ENCODE data around the gene RPL28. TPM values are rescaled to one million over a fixed set of nuclear protein-coding genes. Genes with fewer than 3 reads are reported as not detected.

The RPL28 gene
- total RNA-seq, 1 donor from 2014 or later: 229 TPM

DNA sequence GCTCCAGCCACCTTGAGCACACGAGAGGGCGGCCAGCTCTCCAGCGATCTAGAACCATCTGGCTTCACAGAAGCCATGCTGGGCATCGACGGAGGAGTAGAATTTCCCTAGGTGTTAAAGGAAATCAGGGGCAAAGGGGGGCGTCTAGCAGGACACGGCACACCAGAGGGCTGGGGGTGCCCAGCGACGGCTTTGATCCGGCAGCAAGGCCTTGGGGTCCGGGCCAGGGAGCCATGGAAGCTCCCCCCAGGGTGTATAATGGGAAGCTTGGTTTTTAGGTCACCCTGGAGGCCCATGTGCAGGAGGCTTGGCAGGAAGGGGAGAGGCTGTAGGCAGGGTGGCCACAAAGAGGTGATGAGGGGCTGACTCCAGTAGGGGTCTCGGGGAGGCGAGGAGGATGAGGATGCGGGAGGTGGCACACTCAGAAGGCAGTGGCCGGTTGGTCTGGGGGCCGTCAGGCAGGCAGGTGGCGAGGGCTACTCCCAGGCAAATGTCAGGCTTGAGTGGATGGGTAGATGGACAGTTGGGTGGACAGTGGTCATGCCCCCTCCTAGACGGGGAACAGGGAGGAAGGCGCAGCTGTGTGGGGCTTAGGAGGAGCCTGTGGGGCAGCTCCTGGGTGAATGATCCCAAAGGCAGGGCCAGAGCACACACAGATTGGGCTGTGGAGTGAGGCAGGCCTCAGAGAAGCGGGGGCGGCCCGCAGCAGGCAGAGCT, 40.5 kb upstream of the RPL28 start:
- Histone ChIP-seq H3K36me3 (ENCODE audit: control insufficient read depth in 3 of 3, insufficient read depth in 3 of 3, low read length in 3 of 3) (peaks cover 6 to 14% (median 13%) of the 10 kb centered on the region in 3 donors), H3K9ac (ENCODE audit: low read depth in 1 of 3, low read length in 3 of 3) (no peak overlapping the region), H3K9me3 (ENCODE audit: control insufficient read depth in 3 of 3, low read length in 3 of 3) (no peaks in the 10 kb centered on the region), H3K27ac (ENCODE audit: low read depth, low read length) (no peak overlapping the region), H3K27me3 (ENCODE audit: control insufficient read depth in 3 of 3, insufficient read depth in 3 of 3, low read length in 3 of 3) (peaks cover 0 to 3% (median under 1%) of the 10 kb centered on the region in 3 donors), H3K4me3 (ENCODE audit: low read length in 3 of 3) (no peak overlapping the region), H3K4me1 (ENCODE audit: control insufficient read depth in 3 of 3, insufficient read depth in 3 of 3, low read length in 3 of 3) (peaks cover 11 to 17% (median 12%) of the 10 kb centered on the region in 3 donors)

- no peak overlapping the region for H3K9ac ChIP-seq (ENCODE audit: low read depth in 1 of 3, low read length in 3 of 3)
- H3K4me3 ChIP-seq (ENCODE audit: low read length in 3 of 3): no peak overlapping the region
- peaks cover 6 to 14% (median 13%) of the 10 kb centered on the region in 3 donors for H3K36me3 ChIP-seq (ENCODE audit: control insufficient read depth in 3 of 3, insufficient read depth in 3 of 3, low read length in 3 of 3)
- H3K27me3 ChIP-seq (ENCODE audit: control insufficient read depth in 3 of 3, insufficient read depth in 3 of 3, low read length in 3 of 3): peaks cover 5 to 11% (median 9%) of the 10 kb centered on the region in 3 donors
- peaks cover 4 to 11% (median 5%) of the 10 kb centered on the region in 3 donors for H3K4me1 ChIP-seq (ENCODE audit: control insufficient read depth in 3 of 3, insufficient read depth in 3 of 3, low read length in 3 of 3)
- no peak overlapping the region for H3K27ac ChIP-seq (ENCODE audit: low read depth, low read length)
- H3K9me3 ChIP-seq (ENCODE audit: control insufficient read depth in 3 of 3, low read length in 3 of 3): no peaks in the 10 kb centered on the region
These were observed 39.7 kb upstream of the RPL28 start for GRCh38 chr19:55345818-55346724.

DNA sequence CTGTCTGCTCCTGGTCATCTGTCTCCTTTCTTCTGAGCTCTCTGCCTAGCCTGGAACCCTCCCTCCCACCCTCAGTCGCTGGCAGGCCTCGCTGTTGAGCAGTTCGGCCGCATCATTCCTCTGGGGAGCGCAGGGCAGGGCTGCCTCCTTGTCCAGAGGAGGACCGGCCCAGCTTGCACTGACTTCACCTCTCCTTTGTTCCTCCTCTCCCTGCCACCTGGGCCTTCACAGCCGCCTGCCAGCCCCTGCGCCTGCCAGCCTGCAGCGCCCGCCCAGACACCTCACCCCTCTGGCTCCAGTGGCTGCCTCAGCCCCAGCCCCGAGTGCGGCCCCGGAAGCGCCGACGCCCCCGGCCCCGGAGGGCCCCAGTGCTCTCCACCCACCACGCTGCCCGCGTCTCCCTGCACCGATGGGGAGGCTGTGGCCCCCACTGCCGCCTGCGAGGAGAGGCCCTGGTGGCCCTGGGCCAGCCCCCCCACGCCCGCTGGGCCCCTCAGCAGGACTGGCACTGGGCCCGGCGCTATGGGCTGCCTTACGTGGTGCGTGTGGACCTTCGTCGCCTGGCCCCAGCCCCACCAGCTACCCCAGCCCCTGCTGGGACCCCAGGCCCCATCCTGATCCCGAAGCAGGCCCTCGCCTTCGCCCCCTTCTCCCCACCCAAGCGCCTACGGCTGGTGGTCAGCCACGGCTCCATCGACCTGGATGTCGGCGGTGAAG, 38.8 kb upstream of the RPL28 start:
- Histone ChIP-seq H3K4me1 (ENCODE audit: control insufficient read depth in 3 of 3, insufficient read depth in 3 of 3, low read length in 3 of 3) (peaks cover 0 to 5% (median 0%) of the 10 kb centered on the region in 3 donors), H3K27me3 (ENCODE audit: control insufficient read depth in 3 of 3, insufficient read depth in 3 of 3, low read length in 3 of 3) (peaks cover 12 to 18% (median 17%) of the 10 kb centered on the region in 3 donors), H3K4me3 (ENCODE audit: low read length in 3 of 3) (no peak overlapping the region), H3K9ac (ENCODE audit: low read depth in 1 of 3, low read length in 3 of 3) (no peak overlapping the region), H3K9me3 (ENCODE audit: control insufficient read depth in 3 of 3, low read length in 3 of 3) (no peaks in the 10 kb centered on the region), H3K36me3 (ENCODE audit: control insufficient read depth in 3 of 3, insufficient read depth in 3 of 3, low read length in 3 of 3) (peaks cover 3 to 14% (median 13%) of the 10 kb centered on the region in 3 donors), H3K27ac (ENCODE audit: low read depth, low read length) (no peak overlapping the region)

DNA sequence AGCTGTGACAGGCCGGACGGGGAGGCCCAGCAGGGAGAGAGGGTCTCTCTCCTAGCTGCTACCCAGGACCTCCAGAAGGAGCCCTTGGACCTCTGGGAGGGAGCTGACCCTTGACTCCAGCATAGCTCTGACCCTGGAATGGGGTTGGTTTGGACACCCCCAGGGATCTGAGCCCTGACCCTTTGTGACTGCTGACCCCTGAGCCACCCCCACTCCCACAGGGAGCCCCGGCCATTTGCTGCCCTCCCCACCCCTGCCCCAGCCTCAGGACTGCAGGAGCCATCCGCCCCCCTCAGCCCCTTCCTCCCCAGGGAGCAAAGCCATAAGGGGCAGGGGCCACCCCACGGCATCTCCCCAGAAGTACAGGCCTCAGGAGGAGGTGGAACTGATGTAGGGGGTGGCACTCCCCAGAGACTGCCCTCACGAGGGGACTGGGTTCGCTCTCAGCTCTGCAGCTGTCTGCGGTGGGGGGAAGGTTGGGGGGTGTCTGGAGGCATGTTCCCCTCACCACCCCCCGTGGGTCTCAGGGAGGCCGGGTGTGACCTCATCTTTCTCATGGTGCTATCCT, 38.2 kb upstream of the RPL28 start:
- Histone ChIP-seq H3K27ac (ENCODE audit: low read depth, low read length) (no peak overlapping the region), H3K4me1 (ENCODE audit: control insufficient read depth in 3 of 3, insufficient read depth in 3 of 3, low read length in 3 of 3) (peaks cover 0 to 4% (median 0%) of the 10 kb centered on the region in 3 donors), H3K4me3 (ENCODE audit: low read length in 3 of 3) (no peak overlapping the region), H3K9me3 (ENCODE audit: control insufficient read depth in 3 of 3, low read length in 3 of 3) (no peaks in the 10 kb centered on the region), H3K27me3 (ENCODE audit: control insufficient read depth in 3 of 3, insufficient read depth in 3 of 3, low read length in 3 of 3) (peaks cover 19 to 24% (median 23%) of the 10 kb centered on the region in 3 donors), H3K9ac (ENCODE audit: low read depth in 1 of 3, low read length in 3 of 3) (no peak overlapping the region), H3K36me3 (ENCODE audit: control insufficient read depth in 3 of 3, insufficient read depth in 3 of 3, low read length in 3 of 3) (peaks cover 3 to 13% (median 12%) of the 10 kb centered on the region in 3 donors)

DNA sequence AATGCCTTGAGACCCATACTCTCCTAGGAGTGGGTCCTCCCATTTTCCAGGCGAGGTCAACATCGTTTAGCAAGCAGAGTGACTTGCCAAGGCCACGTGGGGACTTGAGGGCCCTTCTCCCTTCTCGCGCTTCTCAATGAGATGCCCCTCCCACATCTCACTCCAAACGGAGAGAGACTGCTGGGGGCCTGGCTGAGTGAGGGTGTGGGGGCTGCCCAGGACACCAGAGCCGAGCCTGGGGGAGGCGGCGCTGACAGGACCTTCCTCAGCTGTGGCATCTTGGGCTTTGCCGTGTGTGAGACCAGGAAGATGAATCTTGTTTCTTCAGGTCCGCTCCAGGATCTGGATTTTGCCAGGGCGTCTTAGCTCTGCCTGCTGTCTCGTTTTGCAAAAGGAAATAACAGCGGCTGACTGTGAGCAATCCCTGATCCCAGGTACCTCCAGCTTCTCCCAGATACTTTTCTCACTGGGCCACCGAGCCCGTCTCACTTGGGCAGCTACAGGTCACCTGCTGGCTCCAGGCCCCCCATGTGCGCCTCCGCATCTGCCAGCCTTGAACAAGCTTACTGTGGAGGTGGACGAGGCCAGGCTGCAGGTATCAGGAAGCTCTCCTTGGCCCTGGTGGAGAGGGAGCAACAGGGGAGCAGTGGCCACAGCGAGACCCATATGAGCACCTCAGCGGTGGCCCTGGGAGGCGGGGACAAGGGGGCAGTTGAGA, 37.3 kb upstream of the RPL28 start:
- Histone ChIP-seq H3K4me3 (ENCODE audit: low read length in 3 of 3) (no peak overlapping the region), H3K27me3 (ENCODE audit: control insufficient read depth in 3 of 3, insufficient read depth in 3 of 3, low read length in 3 of 3) (peaks cover 28 to 34% (median 33%) of the 10 kb centered on the region in 3 donors), H3K9me3 (ENCODE audit: control insufficient read depth in 3 of 3, low read length in 3 of 3) (no peaks in the 10 kb centered on the region), H3K4me1 (ENCODE audit: control insufficient read depth in 3 of 3, insufficient read depth in 3 of 3, low read length in 3 of 3) (peaks cover 4 to 9% (median 7%) of the 10 kb centered on the region in 3 donors), H3K27ac (ENCODE audit: low read depth, low read length) (no peak overlapping the region), H3K36me3 (ENCODE audit: control insufficient read depth in 3 of 3, insufficient read depth in 3 of 3, low read length in 3 of 3) (peaks cover 0 to 5% (median 4%) of the 10 kb centered on the region in 3 donors), H3K9ac (ENCODE audit: low read depth in 1 of 3, low read length in 3 of 3) (no peak overlapping the region)

DNA sequence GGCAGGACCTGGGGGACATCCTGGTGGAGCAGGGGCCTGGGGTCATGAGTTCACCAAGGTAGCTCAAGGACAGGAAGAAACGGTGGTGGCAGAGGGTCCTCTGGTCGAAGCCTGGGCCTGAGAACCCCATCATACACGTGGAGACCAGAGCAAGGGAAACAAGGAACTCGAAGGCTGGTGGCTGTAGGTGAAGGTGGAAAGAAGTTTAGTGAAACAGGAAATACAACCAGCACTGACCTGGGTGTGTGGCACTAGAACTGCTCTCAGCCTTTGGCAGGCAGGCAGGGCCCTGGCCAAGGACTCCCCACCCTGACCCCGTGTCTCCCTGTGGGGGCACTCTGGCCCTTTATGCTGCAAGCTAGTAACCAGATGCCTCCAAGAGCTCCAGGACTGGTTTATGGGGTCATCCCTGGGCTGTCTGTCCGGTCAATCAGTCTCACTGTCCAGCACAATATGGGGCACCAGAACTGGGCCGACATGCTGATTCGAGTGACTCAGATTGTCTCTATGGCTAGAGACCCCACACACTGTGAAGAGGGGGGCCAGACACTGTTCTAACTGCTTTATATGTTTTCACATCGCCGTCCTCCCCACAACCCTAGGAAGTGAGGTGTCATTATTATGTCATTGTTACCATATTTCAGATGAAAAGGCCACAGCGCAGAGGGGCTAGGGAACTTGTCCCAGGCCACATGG, 35.0 kb upstream of the RPL28 start:
- Histone ChIP-seq H3K9me3 (ENCODE audit: control insufficient read depth in 3 of 3, low read length in 3 of 3) (no peaks in the 10 kb centered on the region), H3K9ac (ENCODE audit: low read depth in 1 of 3, low read length in 3 of 3) (no peak overlapping the region), H3K4me3 (ENCODE audit: low read length in 3 of 3) (no peak overlapping the region), H3K4me1 (ENCODE audit: control insufficient read depth in 3 of 3, insufficient read depth in 3 of 3, low read length in 3 of 3) (peaks cover 8 to 12% (median 10%) of the 10 kb centered on the region in 3 donors), H3K36me3 (ENCODE audit: control insufficient read depth in 3 of 3, insufficient read depth in 3 of 3, low read length in 3 of 3) (peaks cover 0 to 5% (median 0%) of the 10 kb centered on the region in 3 donors), H3K27me3 (ENCODE audit: control insufficient read depth in 3 of 3, insufficient read depth in 3 of 3, low read length in 3 of 3) (peaks cover 39 to 45% (median 45%) of the 10 kb centered on the region in 3 donors), H3K27ac (ENCODE audit: low read depth, low read length) (no peak overlapping the region)

- Histone ChIP-seq H3K9ac (ENCODE audit: low read depth in 1 of 3, low read length in 3 of 3) (no peak overlapping the region), H3K36me3 (ENCODE audit: control insufficient read depth in 3 of 3, insufficient read depth in 3 of 3, low read length in 3 of 3) (peaks cover 0 to 5% (median 0%) of the 10 kb centered on the region in 3 donors)
These were observed 33.7 kb upstream of the RPL28 start for GRCh38 chr19:55352040-55352439.

DNA sequence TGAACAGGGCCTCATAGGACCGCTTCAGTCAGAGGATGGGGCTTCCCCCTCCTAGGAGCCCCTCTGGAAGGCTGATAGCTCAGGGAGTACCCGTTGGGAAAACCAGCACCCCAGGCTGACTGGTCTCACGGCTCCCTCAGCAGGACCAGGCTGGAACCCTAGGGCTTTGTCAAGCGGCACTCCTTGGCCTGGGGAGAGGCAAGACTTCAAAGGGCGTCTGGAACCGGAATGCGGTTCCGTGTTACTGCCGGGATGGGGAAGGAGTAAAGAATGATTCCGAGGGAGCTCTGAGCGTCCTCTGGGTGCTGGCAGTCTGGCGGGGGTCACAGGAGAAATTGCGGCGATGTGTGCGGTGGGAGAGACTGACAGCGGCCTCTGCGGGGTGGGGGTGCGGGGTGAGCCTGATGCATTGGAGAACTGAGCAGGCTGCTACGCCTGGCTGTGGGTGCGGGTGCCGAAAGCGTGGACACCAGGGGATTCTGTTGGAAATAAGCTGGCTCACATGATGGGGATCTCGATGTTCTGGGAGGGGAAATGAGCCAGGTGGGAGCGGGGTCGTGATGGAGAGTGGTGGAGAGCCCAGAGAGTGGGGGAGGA, 33.1 kb upstream of the RPL28 start:
- Histone ChIP-seq H3K36me3 (ENCODE audit: control insufficient read depth in 3 of 3, insufficient read depth in 3 of 3, low read length in 3 of 3) (peaks cover 0 to 2% (median 0%) of the 10 kb centered on the region in 3 donors), H3K4me3 (ENCODE audit: low read length in 3 of 3) (no peak overlapping the region), H3K27me3 (ENCODE audit: control insufficient read depth in 3 of 3, insufficient read depth in 3 of 3, low read length in 3 of 3) (peaks cover 51 to 53% (median 52%) of the 10 kb centered on the region in 3 donors), H3K9me3 (ENCODE audit: control insufficient read depth in 3 of 3, low read length in 3 of 3) (no peaks in the 10 kb centered on the region), H3K27ac (ENCODE audit: low read depth, low read length) (no peak overlapping the region), H3K9ac (ENCODE audit: low read depth in 1 of 3, low read length in 3 of 3) (no peak overlapping the region), H3K4me1 (ENCODE audit: control insufficient read depth in 3 of 3, insufficient read depth in 3 of 3, low read length in 3 of 3) (peaks cover 8 to 10% (median 10%) of the 10 kb centered on the region in 3 donors)

More at GRCh38 chr19:55352040-55352439, 33.7 kb upstream of the RPL28 start:
- no peak overlapping the region for H3K27ac ChIP-seq (ENCODE audit: low read depth, low read length)
- no peak overlapping the region for H3K4me3 ChIP-seq (ENCODE audit: low read length in 3 of 3)
- peaks cover 46 to 48% (median 47%) of the 10 kb centered on the region in 3 donors for H3K27me3 ChIP-seq (ENCODE audit: control insufficient read depth in 3 of 3, insufficient read depth in 3 of 3, low read length in 3 of 3)
- no peaks in the 10 kb centered on the region for H3K9me3 ChIP-seq (ENCODE audit: control insufficient read depth in 3 of 3, low read length in 3 of 3)
- peaks cover 8 to 10% (median 10%) of the 10 kb centered on the region in 3 donors for H3K4me1 ChIP-seq (ENCODE audit: control insufficient read depth in 3 of 3, insufficient read depth in 3 of 3, low read length in 3 of 3)

Measured in skeletal muscle tissue (tissue), 4 donors.